Lower lobe of right lung (tissue), 2 donors: ENCODE data around the gene RNF44. TPM values are rescaled to one million over a fixed set of nuclear protein-coding genes. Genes with fewer than 3 reads are reported as not detected.

ENCODE experiments used
- ATAC-seq, 2 donors: fragments of 200-7000 bp; cut with Tn5 transposase; one replicate each; pipeline ENCODE4 v1.9.1; 2020 to 2022; ENCODE audit warnings: mild to moderate bottlenecking in 2 of 2, moderate library complexity in 2 of 2
- DNase-seq: peaks from one replicate; pipeline ENCODE4 v3.0.0-alpha.2; 2020
- H3K27ac ChIP-seq: fragments of 200-600 bp; one replicate; pipeline ENCODE4 v1.8.0; 2022
- H3K27me3 ChIP-seq: fragments of 200-600 bp; one replicate; pipeline ENCODE4 v1.8.0; 2022; ENCODE audit warnings: low read depth
- H3K36me3 ChIP-seq: fragments of 200-600 bp; one replicate; pipeline ENCODE4 v1.8.0; 2022; ENCODE audit warnings: mild to moderate bottlenecking
- H3K4me1 ChIP-seq: fragments of 200-600 bp; one replicate; pipeline ENCODE4 v1.8.0; 2022
- H3K4me3 ChIP-seq: fragments of 200-600 bp; one replicate; pipeline ENCODE4 v1.8.0; 2022; ENCODE audit warnings: mild to moderate bottlenecking
- H3K9me3 ChIP-seq: fragments of 200-600 bp; one replicate; pipeline ENCODE4 v1.8.0; 2022
- CTCF ChIP-seq: fragments of 200-600 bp; IDR thresholded peaks from one replicate; pipeline ENCODE4 v1.8.0; 2022; ENCODE audit warnings: antibody characterized with exemption, mild to moderate bottlenecking
- intact Hi-C: fragments of 100-400 bp; cut with DNase I; formaldehyde crosslinking; loops from one replicate; pipeline ENCODE4 v1.11.0; 2022
- total RNA-seq: library from RNA; stranded (reverse); fragmentation: NEBNext Ultra II Directional; extraction: Animal tissue kit (Norgen Biotek cat#: 25700); gene quantifications from one replicate; pipeline ENCODE4 v1.2.1, GENCODE V29; 2021
- donor health status: DM: no; HTN: yes; CAD: no; lungs with severe emphysema.

The RNF44 gene
- total RNA-seq, 1 donor from 2014 or later, result 55.1 TPM

GRCh38 chr5:176528301-176528700, 8.9 kb downstream of the RNF44 start:
- intact Hi-C loops, result no loop called here
- Histone ChIP-seq H3K4me3 (no peak overlapping the region), H3K27me3 (no peaks in the 10 kb centered on the region), H3K4me1 (peaks cover 29% of the 10 kb centered on the region), H3K9me3 (no peaks in the 10 kb centered on the region), H3K36me3 (peaks cover 50% of the 10 kb centered on the region), H3K27ac (no peak overlapping the region)
- TF ChIP-seq CTCF, result no peak
- DNase-seq, result no peak
- ATAC-seq, result no peak

- intact Hi-C loops, result no loop called here
- Histone ChIP-seq H3K27ac (no peak overlapping the region), H3K27me3 (no peaks in the 10 kb centered on the region), H3K9me3 (no peaks in the 10 kb centered on the region), H3K4me1 (peaks cover 21% of the 10 kb centered on the region), H3K4me3 (no peak overlapping the region), H3K36me3 (peaks cover 50% of the 10 kb centered on the region)
- ATAC-seq, result no peak
- TF ChIP-seq CTCF, result no peak
- DNase-seq, result no peak
Measured at GRCh38 chr5:176527246-176528222, 9.7 kb downstream of the RNF44 start.

- peaks cover 12% of the 10 kb centered on the region for H3K4me1 ChIP-seq
- no peak overlapping the region for H3K4me3 ChIP-seq
- no peaks in the 10 kb centered on the region for H3K9me3 ChIP-seq
- intact Hi-C loops, result no loop called here
- no peak for TF ChIP-seq CTCF
- H3K27ac ChIP-seq, result no peak overlapping the region
- DNase-seq (no peak), ATAC-seq (no peak)
- peaks cover 43% of the 10 kb centered on the region for H3K36me3 ChIP-seq
- no peaks in the 10 kb centered on the region for H3K27me3 ChIP-seq
Measured at GRCh38 chr5:176526462-176526861, 10.7 kb downstream of the RNF44 start.

- Histone ChIP-seq H3K4me3 (no peak overlapping the region), H3K27me3 (no peaks in the 10 kb centered on the region), H3K27ac (no peak overlapping the region), H3K4me1 (peaks cover 4% of the 10 kb centered on the region), H3K36me3 (peaks cover 35% of the 10 kb centered on the region), H3K9me3 (no peaks in the 10 kb centered on the region)
- no peak for TF ChIP-seq CTCF
- intact Hi-C loops, result no loop called here
- ATAC-seq, result no peak
- DNase-seq, result no peak
Measured at GRCh38 chr5:176525677-176526076, 11.5 kb downstream of the RNF44 start.

GRCh38 chr5:176524987-176525386, 12.2 kb downstream of the RNF44 start:
- Histone ChIP-seq H3K27ac (no peak overlapping the region), H3K36me3 (peaks cover 30% of the 10 kb centered on the region), H3K27me3 (no peaks in the 10 kb centered on the region), H3K4me1 (no peaks in the 10 kb centered on the region), H3K4me3 (no peak overlapping the region), H3K9me3 (no peaks in the 10 kb centered on the region)
- no peak for TF ChIP-seq CTCF
- ATAC-seq, result no peak
- intact Hi-C loops, result no loop called here
- DNase-seq, result no peak
